ENCODE measurements around the gene RACK1. TPM values are rescaled to one million over a fixed set of nuclear protein-coding genes. Genes with fewer than 3 reads are reported as not detected.

Gene RACK1
- total RNA-seq, 2 experiments from 2014 or later, result 1,749 to 1,772 TPM

DNA sequence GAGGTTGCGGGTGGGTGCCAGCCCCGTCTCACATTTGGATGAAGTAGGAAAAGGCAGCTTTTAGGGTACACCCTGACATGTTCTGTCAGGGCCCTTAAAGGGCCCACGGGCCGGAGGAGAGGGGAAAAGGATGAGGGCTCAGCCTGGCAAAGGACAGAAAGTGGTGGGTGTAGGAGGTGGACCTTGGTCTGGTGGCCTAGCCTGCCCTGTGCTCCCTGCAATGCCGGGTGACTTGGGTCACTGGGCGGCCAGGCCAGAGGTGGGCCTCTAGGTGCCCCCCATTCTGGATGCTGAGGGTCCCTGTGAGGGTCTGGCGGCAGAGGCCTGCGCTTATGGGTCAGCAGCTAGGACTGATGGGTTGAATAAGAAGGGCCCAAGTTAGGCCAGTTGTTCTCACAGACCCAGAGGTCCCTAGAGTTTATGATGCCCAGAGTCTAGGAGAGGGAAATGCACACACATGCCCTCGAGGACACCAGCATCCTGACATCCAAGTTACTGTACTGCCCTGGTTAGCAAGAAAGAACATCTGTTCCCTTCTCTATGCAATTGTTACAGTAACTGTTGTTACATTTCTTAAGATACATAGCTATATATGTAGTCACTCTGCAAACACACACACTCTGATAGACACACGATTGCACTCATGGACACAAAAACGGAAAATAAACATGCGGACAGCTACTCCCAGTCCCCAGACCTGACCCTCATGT lies 51.2 kb downstream of the RACK1 start:
- ChIA-PET CTCF (interaction anchor here (1.0 to 2.4 kb wide), 8 partner anchors 8 to 33 kb away, joined by 4 to 29 read pairs (median 5); partner anchors contain the start of gene TRIM7), POLR2A (interaction anchor here (1.0 to 8.5 kb wide), 9 partner anchors 12 to 382 kb away, joined by 3 to 149 read pairs (median 14); partner anchors contain the start of genes RACK1, TRIM41, TRIM52 and TRIM7)
- Mint-ChIP-seq H3K4me3 (peak overlapping the region; percentile 94), H3K4me1 (peaks cover 29% of the 10 kb centered on the region), H3K27ac (peak overlapping the region; percentile 95), H3K36me3 (ENCODE audit: low read depth) (peaks cover 17% of the 10 kb centered on the region), H3K27me3 (peaks cover 4% of the 10 kb centered on the region), H3K9me3 (no peaks in the 10 kb centered on the region)
- no peak for DNase-seq

DNA sequence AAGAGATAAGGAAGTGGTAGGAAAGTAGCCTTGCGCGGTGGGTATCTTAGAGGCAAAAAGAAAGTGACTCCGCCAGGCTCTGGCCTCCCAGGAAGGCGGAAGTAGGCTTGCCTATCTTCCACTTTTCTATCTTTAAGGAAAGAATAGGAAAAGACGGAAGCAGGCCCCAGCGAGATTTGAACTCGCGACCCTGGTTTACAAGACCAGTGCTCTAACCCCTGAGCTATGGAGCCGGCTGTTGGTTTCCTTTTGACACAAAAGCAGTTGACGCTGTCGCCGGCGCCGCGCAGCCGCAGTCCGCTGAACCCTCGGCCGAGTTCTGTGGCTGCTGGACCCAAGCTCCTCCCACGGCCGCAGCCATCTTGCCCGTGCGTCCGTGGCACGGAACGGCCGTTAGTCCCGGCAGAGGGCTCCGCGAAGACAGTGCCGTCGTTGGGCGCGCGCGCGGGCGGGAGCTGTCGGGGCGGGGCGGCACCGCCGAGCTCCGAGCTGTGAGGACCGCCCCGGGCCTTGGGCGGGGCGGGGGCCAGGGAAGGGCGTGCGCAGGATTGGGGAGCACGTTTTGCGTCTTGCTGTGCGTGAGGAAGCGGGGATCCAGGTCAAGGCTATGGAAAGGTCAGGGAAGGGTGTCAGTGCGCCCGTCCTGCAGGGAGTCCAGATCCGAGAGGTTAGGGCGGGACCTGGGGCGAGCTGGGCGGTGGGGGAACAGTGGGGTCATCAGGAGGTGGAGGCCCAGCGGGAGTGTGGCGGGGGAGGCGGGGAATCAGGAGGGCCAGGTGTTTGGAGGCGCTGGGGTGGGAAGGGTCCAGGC lies 52.0 kb downstream of the RACK1 start:
- POLR2A ChIA-PET, result interaction anchor here (0.9 to 8.5 kb wide), 11 partner anchors 13 to 390 kb away, joined by 3 to 149 read pairs (median 10); partner anchors contain the start of genes RACK1, TRIM41, TRIM52 and TRIM7
- H3K4me1 Mint-ChIP-seq, result peaks cover 32% of the 10 kb centered on the region

DNA sequence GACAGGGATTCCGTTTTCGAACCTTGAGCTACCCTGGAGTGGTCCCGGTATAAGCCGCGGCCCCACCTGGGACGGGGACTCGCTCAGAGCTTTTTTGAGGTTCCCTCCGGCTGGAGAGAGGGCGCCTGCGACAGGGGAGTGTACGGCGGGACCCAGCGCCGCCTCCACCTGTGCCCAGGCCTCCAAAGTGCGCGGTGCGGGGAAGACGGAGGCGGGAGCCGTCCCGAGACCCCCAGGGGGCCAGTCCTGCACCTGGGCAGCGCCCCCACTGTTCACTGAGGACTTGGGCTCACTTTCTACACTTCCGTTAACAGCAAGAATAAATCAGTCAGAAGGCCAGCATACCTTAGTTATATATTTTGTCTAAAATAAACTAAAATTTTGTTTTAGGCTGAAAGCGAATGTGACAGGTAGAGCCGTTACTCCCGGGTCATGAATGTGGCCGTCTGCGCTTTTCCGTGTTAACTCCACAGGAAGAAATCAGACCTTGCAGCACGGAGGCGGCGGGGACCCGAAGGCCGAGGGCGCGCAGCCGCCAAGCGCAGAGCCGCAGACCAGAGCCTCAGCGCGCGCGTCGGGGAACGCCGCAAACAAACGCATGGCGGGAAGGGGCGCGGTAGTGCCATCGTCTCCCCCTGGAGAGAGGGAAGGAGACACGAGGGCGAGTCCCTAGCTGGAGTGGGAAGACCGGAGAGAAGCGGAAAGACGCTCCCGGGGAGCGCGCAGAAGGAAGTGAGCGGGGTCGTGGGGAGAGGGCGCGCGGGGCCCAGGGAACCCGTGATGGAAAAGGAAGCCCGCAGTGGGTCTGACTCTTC lies 52.8 kb downstream of the RACK1 start:
- Mint-ChIP-seq H3K4me3 (peak overlapping the region; percentile 94), H3K27me3 (peaks cover 4% of the 10 kb centered on the region), H3K27ac (peak overlapping the region; percentile 95), H3K9me3 (no peaks in the 10 kb centered on the region), H3K4me1 (peaks cover 35% of the 10 kb centered on the region), H3K36me3 (ENCODE audit: low read depth) (peaks cover 17% of the 10 kb centered on the region)
- POLR2A ChIA-PET, result interaction anchor here (0.9 to 8.5 kb wide), 14 partner anchors 8 to 389 kb away, joined by 3 to 149 read pairs (median 12); partner anchors contain the start of genes RACK1, TRIM41, TRIM52 and TRIM7
- peak; percentile 57 for DNase-seq
- CTCF ChIA-PET, result interaction anchor here (0.7 to 3.7 kb wide), 10 partner anchors 9 to 70 kb away, joined by 3 to 29 read pairs (median 4); partner anchors contain the start of gene TRIM7

More for the DNA sequence above, 52.0 kb downstream of the RACK1 start:
- Mint-ChIP-seq H3K36me3 (ENCODE audit: low read depth) (peaks cover 17% of the 10 kb centered on the region), H3K27ac (peak overlapping the region; percentile 95), H3K9me3 (no peaks in the 10 kb centered on the region), H3K27me3 (peaks cover 4% of the 10 kb centered on the region), H3K4me3 (peak overlapping the region; percentile 94)
- CTCF ChIA-PET, result interaction anchor here (0.7 to 2.4 kb wide), 7 partner anchors 7 to 32 kb away, joined by 3 to 29 read pairs (median 4); partner anchors contain the start of gene TRIM7
- DNase-seq, result peak; percentile 97

DNA sequence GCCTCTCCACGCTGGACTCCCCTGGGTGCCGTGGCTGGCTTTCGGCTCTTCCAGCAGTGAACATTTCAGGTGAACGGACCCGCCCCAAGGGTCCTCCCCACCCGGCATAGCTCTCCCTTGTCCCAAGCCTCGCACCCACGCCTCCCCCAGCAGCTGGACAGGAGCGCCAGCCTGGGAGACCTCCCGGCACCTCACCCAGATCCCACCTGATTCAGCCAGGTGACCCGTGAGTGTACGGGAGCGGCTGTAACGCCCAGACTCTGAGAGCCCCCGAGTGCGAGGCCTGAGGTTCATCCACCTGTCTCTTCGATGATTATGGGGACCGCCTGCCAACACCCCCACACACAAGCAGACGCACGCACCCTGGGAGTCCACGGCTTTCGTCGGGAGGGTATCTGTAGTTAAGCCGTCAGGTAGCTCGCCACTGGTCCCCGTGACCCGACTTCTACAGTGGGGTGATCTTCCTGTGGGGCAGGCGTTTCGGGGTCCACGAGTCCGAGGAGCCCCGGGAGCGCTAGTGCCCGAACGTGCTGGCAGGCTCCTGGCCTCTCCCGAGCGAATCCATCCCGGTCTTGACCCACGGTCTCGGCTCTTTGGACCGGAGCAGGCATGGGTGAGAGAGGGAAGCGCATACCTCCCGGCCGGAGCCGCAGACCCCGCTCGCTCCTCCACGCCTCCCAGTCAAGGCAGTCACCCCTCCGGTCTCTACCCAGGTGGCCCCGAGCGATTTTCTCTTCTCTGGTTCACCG lies 53.6 kb downstream of the RACK1 start:
- peak overlapping the region; percentile 94 for H3K4me3 Mint-ChIP-seq
- ChIA-PET CTCF (interaction anchor here (0.9 to 3.7 kb wide), 8 partner anchors 10 to 70 kb away, joined by 3 to 28 read pairs (median 6); partner anchors contain the start of genes TRIM41 and TRIM7), POLR2A (interaction anchor here (0.8 to 8.5 kb wide), 12 partner anchors 9 to 387 kb away, joined by 4 to 149 read pairs (median 14); partner anchors contain the start of genes RACK1, TRIM41, TRIM52 and TRIM7)
- DNase-seq, result peak; percentile 34
- peaks cover 41% of the 10 kb centered on the region for H3K4me1 Mint-ChIP-seq
- H3K27ac Mint-ChIP-seq, result peak overlapping the region; percentile 95
- H3K36me3 Mint-ChIP-seq (ENCODE audit: low read depth), result peaks cover 17% of the 10 kb centered on the region
- H3K9me3 Mint-ChIP-seq, result no peaks in the 10 kb centered on the region
- H3K27me3 Mint-ChIP-seq, result peaks cover 4% of the 10 kb centered on the region

DNA sequence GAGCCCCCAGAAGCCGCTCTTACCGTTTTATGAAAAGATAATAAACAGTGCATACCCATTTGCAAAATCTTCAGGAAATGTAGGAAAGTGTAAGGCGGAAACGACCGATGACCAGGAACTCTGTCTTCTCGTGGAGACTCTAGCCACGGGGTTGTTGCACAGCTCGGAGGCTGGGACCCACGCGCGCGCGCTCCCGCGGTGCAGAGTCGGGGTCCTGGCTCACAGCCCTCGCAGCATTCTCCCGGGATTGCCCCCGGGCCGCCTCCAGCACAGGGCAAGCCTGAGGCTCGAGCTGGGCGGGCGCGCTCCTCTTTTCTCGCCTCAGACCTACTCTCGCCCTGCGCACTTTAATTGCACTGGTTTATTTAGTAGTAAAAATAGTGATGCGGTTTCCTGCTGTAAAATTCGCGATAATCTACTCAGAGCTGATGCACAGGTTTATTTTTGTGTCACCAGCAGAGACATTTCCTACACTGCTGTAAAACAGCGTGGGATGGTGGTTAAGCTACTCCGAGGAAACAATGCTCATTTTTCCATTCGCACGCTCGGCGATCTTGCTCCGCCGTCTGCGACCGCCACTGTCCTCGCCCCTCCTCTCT lies 54.2 kb downstream of the RACK1 start:
- H3K4me1 Mint-ChIP-seq, result peaks cover 46% of the 10 kb centered on the region
- no peaks in the 10 kb centered on the region for H3K9me3 Mint-ChIP-seq
- CTCF ChIA-PET, result interaction anchor here (1.1 to 3.7 kb wide), 8 partner anchors 9 to 33 kb away, joined by 4 to 28 read pairs (median 8); partner anchors contain the start of genes TRIM41 and TRIM7
- DNase-seq, result peak; percentile 51
- peaks cover 17% of the 10 kb centered on the region for H3K36me3 Mint-ChIP-seq (ENCODE audit: low read depth)
- POLR2A ChIA-PET, result interaction anchor here (0.8 to 8.5 kb wide), 15 partner anchors 10 to 386 kb away, joined by 3 to 149 read pairs (median 7); partner anchors contain the start of genes RACK1, TRIM41, TRIM52 and TRIM7
- peaks cover 4% of the 10 kb centered on the region for H3K27me3 Mint-ChIP-seq
- peak overlapping the region; percentile 95 for H3K27ac Mint-ChIP-seq
- H3K4me3 Mint-ChIP-seq, result peak overlapping the region; percentile 94

DNA sequence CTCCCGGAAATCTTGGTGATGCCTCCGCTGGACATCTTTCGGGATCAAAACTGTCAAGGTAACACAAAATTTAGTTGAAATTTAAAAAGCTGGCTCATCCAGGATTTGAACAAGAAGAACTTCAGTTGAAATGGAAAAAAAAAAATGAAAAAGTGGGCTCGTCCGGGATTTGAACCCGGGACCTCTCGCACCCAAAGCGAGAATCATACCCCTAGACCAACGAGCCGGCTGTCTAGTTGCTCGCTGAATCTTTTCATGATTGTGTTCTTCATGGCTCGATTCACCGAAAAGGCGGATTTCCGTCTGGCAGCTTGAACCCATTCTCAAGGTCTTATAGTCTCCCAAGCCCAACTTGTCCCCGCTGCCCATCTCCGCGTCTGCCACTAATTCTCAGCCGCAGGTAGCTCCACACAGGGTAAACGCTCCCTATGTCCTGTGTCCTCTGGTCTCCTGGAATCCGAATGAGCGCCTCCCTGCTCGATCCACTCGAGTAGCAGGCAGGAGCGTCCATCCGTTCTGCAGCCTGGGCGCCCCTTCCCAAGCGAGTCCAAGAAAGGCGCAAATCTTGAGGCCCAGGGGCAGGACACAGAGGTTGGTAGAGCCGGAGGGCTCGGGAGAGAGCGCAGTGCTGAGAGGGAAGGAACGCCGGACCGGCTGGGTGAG lies 54.9 kb downstream of the RACK1 start:
- POLR2A ChIA-PET, result interaction anchor here (0.9 to 8.5 kb wide), 12 partner anchors 10 to 378 kb away, joined by 3 to 149 read pairs (median 10); partner anchors contain the start of genes RACK1, TRIM41, TRIM52 and TRIM7
- peaks cover 17% of the 10 kb centered on the region for H3K36me3 Mint-ChIP-seq (ENCODE audit: low read depth)
- peak; percentile 85 for DNase-seq
- H3K9me3 Mint-ChIP-seq, result no peaks in the 10 kb centered on the region
- H3K27ac Mint-ChIP-seq, result peak overlapping the region; percentile 95
- CTCF ChIA-PET, result interaction anchor here (0.6 to 3.7 kb wide), 11 partner anchors 11 to 71 kb away, joined by 3 to 28 read pairs (median 6); partner anchors contain the start of genes TRIM41 and TRIM7
- H3K4me3 Mint-ChIP-seq, result peak overlapping the region; percentile 94
- peaks cover 4% of the 10 kb centered on the region for H3K27me3 Mint-ChIP-seq
- H3K4me1 Mint-ChIP-seq, result peaks cover 51% of the 10 kb centered on the region

DNA sequence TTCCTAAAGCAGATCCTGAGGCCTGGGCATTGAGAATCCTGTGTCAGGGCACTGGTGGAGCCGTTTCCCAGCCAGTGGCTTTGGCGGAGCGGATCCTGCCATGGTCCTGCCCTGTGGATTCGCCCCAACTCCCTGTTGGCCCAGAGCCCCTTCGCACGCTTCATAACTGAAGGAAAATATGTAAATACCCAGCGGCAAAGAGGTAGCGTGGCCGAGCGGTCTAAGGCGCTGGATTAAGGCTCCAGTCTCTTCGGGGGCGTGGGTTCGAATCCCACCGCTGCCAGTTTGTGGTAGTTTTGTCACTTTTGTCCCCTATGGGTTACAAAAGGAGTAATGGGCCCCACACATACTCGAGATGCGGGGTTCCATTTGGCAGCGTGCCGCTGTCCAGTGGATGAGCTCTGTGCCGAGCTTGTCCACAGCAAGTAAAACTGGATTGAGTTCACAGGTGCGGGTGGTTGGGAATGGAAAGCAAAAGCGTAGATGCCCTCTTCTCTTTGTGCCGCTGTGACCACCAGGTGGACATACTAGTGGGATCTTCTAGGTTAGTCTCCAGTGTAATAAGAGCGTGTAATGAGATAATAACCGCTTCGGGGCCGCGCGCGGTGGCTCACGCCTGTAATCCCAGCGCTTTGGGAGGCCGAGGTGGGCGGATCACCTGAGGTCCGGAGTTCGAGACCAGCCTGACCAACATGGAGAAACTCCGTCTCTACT lies 56.0 kb downstream of the RACK1 start:
- peaks cover 17% of the 10 kb centered on the region for H3K36me3 Mint-ChIP-seq (ENCODE audit: low read depth)
- H3K27ac Mint-ChIP-seq, result peak overlapping the region; percentile 95
- peak; percentile 58 for DNase-seq
- ChIA-PET POLR2A (interaction anchor here (1.1 to 8.5 kb wide), 8 partner anchors 11 to 73 kb away, joined by 3 to 149 read pairs (median 47); partner anchors contain the start of genes RACK1, TRIM41, TRIM52 and TRIM7), CTCF (interaction anchor here (1.1 to 3.7 kb wide), 6 partner anchors 14 to 58 kb away, joined by 3 to 28 read pairs (median 8); partner anchors contain the start of gene TRIM41)
- peak overlapping the region; percentile 94 for H3K4me3 Mint-ChIP-seq
- peaks cover 4% of the 10 kb centered on the region for H3K27me3 Mint-ChIP-seq
- H3K9me3 Mint-ChIP-seq, result no peaks in the 10 kb centered on the region
- H3K4me1 Mint-ChIP-seq, result peaks cover 50% of the 10 kb centered on the region

DNA sequence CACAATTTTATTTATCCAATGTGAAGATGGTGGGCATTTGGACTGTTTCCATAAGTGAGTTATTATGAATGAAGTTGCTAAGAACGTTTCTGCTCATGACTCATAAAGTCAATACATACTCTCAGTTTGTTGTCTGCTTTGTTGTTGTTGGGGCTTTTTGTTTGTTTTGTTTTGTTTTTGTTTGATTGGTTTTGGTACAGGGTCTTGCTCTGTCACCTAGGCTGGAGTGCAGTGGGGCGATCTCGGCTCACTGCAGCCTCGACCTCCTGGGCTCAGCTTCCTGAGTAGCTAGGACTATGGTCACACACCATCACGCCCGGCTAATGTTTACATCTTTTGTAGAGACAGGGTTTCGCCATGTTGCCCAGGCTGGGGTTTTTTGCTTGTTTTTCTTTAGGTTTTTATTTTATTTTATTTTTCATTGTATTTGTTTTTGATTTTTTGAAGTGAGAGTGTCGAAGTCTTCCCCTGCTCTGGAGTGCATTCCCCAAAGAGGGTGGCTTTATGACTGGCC lies 56.7 kb downstream of the RACK1 start:
- Mint-ChIP-seq H3K27ac (peak overlapping the region; percentile 67), H3K36me3 (ENCODE audit: low read depth) (peaks cover 17% of the 10 kb centered on the region), H3K4me3 (no peak overlapping the region), H3K9me3 (no peaks in the 10 kb centered on the region), H3K27me3 (peaks cover 4% of the 10 kb centered on the region), H3K4me1 (peaks cover 51% of the 10 kb centered on the region)
- POLR2A ChIA-PET, result interaction anchor here (1.1 to 8.5 kb wide), 8 partner anchors 12 to 74 kb away, joined by 3 to 149 read pairs (median 58); partner anchors contain the start of genes RACK1, TRIM41, TRIM52 and TRIM7
- CTCF ChIA-PET, result interaction anchor here (0.9 to 3.7 kb wide), 2 partner anchors 14 to 20 kb away, joined by 3 to 28 read pairs; no protein-coding TSS in a partner anchor
- DNase-seq, result no peak
